Measurements from ENCODE around the gene DLX5.

DLX5 gene

DNA sequence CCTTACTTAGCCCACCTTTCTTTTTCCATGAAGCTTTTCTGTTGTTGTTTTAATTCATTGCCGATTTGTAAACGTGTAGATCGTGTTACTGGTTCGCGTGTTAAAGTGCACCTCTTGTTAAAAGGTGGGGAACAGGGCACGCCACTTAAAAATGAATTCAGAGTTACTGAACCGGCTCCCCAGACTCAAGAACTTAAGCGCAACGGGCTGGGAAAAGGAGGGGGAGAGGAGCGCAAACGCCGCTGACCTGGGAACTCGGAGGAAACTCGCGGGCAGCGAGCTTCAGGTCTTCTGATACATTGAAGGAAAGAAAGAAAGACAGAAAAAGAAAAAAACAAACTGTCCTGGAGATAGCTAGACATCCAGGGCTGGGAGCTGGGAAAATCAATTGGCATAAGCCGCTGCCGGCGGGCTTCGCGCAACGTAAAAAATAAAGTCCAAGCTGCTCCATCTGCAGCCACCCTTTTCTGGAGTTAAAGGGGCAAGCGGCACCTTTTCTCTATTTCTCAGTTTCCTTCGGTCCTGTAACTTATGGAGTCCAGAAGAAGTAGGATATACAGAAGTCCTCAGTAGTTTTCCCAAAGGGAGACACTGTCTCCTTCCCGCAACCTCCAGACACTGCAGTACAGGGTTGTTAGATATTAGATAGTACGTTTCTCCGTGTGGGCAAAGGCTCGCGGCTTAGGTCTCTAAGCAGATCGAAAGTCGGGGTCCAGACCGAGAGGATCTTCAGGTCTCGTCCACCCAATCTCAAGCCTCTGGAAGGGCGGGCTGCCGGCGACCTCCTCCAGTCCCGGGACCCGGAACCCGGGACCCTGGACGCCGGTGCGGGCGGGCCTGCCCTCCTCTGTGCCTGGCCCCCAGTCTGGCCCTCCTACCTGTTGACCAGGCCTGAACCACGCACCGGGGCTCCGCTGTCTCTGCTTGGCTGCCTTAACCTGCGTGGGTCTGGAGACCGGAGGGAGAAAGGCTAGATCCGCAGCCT, 21.1 kb downstream of the DLX5 start:
- H3K36me3 ChIP-seq (ENCODE audit: insufficient read depth, low read length): no peaks in the 10 kb centered on the region
- 2% methylated on average over 49 of the region's 49 CpGs for WGBS
- no peaks in the 10 kb centered on the region for H3K9me3 ChIP-seq (ENCODE audit: insufficient read depth, low read depth, low read length)
- peak overlapping the region; percentile 32; the same call in 1 of the 2 replicates for H3K4me3 ChIP-seq (ENCODE audit: low read length)
- no peak overlapping the region for H3K9ac ChIP-seq (ENCODE audit: low read depth, low read length)
- peaks cover 96% of the 10 kb centered on the region for H3K27me3 ChIP-seq (ENCODE audit: insufficient read depth, low read length)
- peaks cover 46% of the 10 kb centered on the region for H3K4me1 ChIP-seq (ENCODE audit: insufficient read depth, low read length)
- H3K27ac ChIP-seq (ENCODE audit: low read depth, low read length): no peak overlapping the region

DNA sequence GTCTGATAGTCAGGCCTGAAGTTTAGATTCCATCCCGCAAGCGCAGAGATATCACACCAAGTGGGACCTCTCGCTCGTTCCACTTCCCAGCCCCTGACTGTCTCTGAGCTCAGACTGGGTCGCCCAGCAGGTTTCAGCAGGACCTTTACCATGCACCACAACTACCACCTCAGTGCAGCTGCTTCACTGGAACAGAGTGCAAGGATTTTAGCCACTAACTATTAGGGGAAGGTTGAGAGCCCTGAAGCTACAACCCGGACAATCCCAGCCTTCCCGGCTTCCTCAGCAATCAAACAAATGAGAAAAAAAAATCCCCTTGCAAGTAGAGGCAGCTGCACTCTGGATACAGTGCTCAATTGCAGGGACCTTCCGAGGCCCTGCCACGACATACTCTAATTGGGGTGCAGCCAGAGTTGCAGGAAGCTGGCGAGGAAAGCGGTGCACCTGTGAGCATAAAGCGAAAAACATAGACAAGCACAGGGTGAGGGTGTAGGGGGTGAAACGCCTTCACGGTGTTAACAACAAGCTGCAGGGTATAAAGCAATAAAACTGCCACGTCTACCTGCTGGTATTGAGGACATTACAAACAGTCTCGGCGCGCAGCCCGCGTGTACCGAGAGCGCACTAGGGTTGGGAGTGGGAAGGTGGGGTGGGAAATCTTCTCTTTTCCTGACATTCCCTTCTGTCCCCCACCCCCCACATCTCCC, 21.9 kb downstream of the DLX5 start:
- no peaks in the 10 kb centered on the region for H3K9me3 ChIP-seq (ENCODE audit: insufficient read depth, low read depth, low read length)
- peaks cover 49% of the 10 kb centered on the region for H3K4me1 ChIP-seq (ENCODE audit: insufficient read depth, low read length)
- no peaks in the 10 kb centered on the region for H3K36me3 ChIP-seq (ENCODE audit: insufficient read depth, low read length)
- peak overlapping the region; percentile 32; the same call in 1 of the 2 replicates for H3K4me3 ChIP-seq (ENCODE audit: low read length)
- no peak overlapping the region for H3K27ac ChIP-seq (ENCODE audit: low read depth, low read length)
- WGBS: 5% methylated on average over 18 of the region's 22 CpGs
- H3K27me3 ChIP-seq (ENCODE audit: insufficient read depth, low read length): peaks cover 96% of the 10 kb centered on the region
- H3K9ac ChIP-seq (ENCODE audit: low read depth, low read length): no peak overlapping the region

DNA sequence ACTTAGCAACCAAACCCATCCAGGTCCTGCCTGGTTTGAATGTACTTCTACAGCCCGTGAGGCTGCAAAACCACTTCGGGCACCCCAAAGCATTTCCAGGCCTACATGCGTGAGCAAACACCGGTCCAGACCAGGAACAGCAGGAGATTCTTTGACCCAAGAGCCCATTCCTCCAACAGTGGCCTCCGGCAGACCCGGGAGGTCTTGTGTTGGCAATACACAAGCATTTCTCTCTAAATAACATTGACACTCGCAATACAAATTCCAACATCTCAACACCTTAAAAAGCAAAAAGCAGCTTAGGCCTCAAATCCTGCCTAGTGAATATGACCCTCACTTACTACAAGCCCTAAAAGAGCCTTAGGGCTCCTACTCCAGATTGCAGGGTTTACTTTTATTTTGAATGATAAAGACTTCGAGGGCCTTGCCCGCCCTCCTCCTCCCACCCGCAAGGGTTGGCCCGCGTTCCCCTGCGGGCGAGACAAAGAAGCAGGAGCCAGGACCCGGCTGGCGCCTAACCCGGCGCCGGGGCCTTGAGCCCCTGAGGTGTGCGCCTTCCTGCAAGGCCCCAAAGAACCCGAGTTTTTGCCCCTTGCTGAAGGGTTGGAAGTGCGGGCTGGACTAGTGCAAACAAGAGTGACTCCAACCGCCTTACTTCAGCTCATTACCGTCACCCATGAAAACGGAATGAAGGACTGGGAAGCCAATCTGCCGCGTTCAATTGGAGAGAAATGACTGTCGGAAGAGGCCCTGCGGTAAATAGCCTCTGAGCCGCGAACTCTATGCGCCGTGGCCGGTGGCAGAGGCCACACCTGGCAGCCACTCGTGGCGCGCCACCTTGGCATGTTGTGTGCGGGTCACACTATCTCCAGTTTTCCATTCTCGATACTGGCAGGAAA, 22.7 kb downstream of the DLX5 start:
- H3K4me3 ChIP-seq (ENCODE audit: low read length): peak overlapping the region; percentile 32; the same call in 1 of the 2 replicates
- WGBS: 2% methylated on average over 39 of the region's 39 CpGs
- H3K9ac ChIP-seq (ENCODE audit: low read depth, low read length): no peak overlapping the region
- H3K9me3 ChIP-seq (ENCODE audit: insufficient read depth, low read depth, low read length): no peaks in the 10 kb centered on the region
- peaks cover 49% of the 10 kb centered on the region for H3K4me1 ChIP-seq (ENCODE audit: insufficient read depth, low read length)
- H3K27ac ChIP-seq (ENCODE audit: low read depth, low read length): peak overlapping the region; percentile 55; the same call in 1 of the 2 replicates
- H3K36me3 ChIP-seq (ENCODE audit: insufficient read depth, low read length): no peaks in the 10 kb centered on the region
- peaks cover 96% of the 10 kb centered on the region for H3K27me3 ChIP-seq (ENCODE audit: insufficient read depth, low read length)

DNA sequence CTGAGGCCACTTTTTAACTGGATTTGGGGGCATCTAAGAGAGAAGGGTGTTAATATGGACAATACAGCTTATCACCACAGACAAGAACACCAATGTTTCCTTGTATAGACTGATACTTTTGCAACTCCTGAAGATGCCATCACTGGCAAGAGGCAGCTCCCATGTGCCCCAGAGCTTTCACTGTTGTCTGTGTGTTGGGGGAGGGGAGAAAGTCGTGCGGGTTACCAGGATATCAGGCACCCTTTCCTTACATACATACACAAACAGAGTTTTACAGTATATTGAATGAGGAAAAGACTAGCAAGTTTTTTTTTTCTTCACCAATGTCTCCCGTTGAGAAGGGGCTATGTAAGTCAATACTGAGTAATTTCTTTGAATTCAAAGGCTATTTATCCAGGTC, 23.4 kb downstream of the DLX5 start:
- Histone ChIP-seq H3K4me3 (ENCODE audit: low read length) (no peak overlapping the region), H3K36me3 (ENCODE audit: insufficient read depth, low read length) (no peaks in the 10 kb centered on the region), H3K9ac (ENCODE audit: low read depth, low read length) (no peak overlapping the region), H3K4me1 (ENCODE audit: insufficient read depth, low read length) (peaks cover 54% of the 10 kb centered on the region), H3K27ac (ENCODE audit: low read depth, low read length) (peak overlapping the region; percentile 55; the same call in 1 of the 2 replicates), H3K9me3 (ENCODE audit: insufficient read depth, low read depth, low read length) (no peaks in the 10 kb centered on the region), H3K27me3 (ENCODE audit: insufficient read depth, low read length) (peaks cover 96% of the 10 kb centered on the region)
- WGBS: no CpG with 5 or more reads among the region's 3 CpGs

DNA sequence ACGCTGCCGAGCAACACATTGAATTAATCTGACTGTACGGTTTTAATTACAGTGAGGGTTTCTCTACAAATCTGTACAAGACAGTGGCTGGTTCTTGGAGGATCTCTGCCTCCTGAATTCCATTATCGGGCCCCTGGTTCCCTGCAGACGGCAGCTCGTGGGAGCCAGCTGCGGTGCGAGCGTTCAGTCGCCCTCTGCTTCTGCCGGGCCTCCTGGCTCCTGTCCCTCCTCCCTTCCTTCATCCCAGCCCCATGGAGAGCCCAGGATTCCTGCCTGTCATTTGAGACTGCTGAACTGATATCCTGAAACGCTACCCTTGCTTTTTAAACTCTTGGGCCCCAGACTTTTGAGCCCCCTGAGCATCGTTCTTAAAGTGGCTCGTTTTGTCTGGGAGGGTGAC, 25.9 kb downstream of the DLX5 start:
- Histone ChIP-seq H3K4me3 (ENCODE audit: low read length) (no peak overlapping the region), H3K27ac (ENCODE audit: low read depth, low read length) (no peak overlapping the region), H3K4me1 (ENCODE audit: insufficient read depth, low read length) (peaks cover 55% of the 10 kb centered on the region), H3K9ac (ENCODE audit: low read depth, low read length) (no peak overlapping the region), H3K9me3 (ENCODE audit: insufficient read depth, low read depth, low read length) (no peaks in the 10 kb centered on the region), H3K36me3 (ENCODE audit: insufficient read depth, low read length) (no peaks in the 10 kb centered on the region), H3K27me3 (ENCODE audit: insufficient read depth, low read length) (peaks cover 100% of the 10 kb centered on the region)
- WGBS: under 1% methylated on average over 14 of the region's 14 CpGs

DNA sequence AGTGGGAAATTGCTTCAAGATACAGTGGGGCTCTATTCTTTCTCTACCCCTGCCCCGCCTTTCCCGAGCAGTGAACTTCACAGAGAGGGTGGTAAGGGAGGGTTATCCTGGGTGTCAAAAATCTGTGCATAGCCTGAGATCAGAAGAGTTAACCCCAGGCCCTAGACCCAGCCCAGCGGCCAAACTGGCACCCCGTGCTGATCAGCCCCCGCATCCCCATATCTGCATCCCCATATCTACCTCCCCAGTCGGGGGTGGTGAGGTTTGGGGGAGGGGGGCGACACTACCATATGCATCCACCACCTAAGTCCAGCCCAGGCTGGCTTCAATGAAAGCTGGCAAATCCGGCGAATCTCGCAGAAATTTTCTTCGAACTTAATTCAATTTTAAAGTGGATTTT, 26.3 kb downstream of the DLX5 start:
- Histone ChIP-seq H3K9me3 (ENCODE audit: insufficient read depth, low read depth, low read length) (no peaks in the 10 kb centered on the region), H3K4me1 (ENCODE audit: insufficient read depth, low read length) (peaks cover 51% of the 10 kb centered on the region), H3K4me3 (ENCODE audit: low read length) (no peak overlapping the region), H3K27ac (ENCODE audit: low read depth, low read length) (no peak overlapping the region), H3K9ac (ENCODE audit: low read depth, low read length) (no peak overlapping the region), H3K27me3 (ENCODE audit: insufficient read depth, low read length) (peaks cover 100% of the 10 kb centered on the region), H3K36me3 (ENCODE audit: insufficient read depth, low read length) (no peaks in the 10 kb centered on the region)
- 6% methylated on average over 6 of the region's 11 CpGs for WGBS

DNA sequence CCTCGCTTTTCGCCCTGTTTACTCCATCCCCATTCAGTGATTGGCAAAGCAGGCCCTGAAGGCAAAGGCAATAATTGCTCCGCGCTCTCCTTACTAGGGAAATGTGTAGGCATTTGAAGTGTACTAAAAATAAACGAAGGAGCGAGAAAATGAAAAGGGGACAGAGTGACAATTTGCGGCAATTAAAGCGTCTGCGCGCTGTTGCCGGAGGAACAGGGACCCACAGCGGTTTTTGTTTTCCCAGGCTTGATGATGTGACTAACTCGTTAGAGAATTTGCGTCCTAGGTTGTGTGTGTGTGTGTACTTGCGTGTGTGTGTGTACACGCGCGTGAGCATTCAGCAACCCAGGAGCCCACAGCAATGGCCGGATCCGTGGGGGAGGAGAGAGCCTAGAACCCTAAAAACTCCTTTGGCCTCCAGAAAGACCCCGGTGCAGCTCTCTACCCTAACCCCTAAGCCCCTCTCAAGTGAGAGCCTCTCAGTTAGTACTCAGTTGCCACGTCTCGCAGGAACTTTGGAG, 27.1 kb downstream of the DLX5 start:
- Histone ChIP-seq H3K4me1 (ENCODE audit: insufficient read depth, low read length) (peaks cover 51% of the 10 kb centered on the region), H3K9ac (ENCODE audit: low read depth, low read length) (no peak overlapping the region), H3K27me3 (ENCODE audit: insufficient read depth, low read length) (peaks cover 100% of the 10 kb centered on the region), H3K4me3 (ENCODE audit: low read length) (no peak overlapping the region), H3K36me3 (ENCODE audit: insufficient read depth, low read length) (no peaks in the 10 kb centered on the region), H3K9me3 (ENCODE audit: insufficient read depth, low read depth, low read length) (no peaks in the 10 kb centered on the region), H3K27ac (ENCODE audit: low read depth, low read length) (no peak overlapping the region)
- 4% methylated on average over 23 of the region's 23 CpGs for WGBS

DNA sequence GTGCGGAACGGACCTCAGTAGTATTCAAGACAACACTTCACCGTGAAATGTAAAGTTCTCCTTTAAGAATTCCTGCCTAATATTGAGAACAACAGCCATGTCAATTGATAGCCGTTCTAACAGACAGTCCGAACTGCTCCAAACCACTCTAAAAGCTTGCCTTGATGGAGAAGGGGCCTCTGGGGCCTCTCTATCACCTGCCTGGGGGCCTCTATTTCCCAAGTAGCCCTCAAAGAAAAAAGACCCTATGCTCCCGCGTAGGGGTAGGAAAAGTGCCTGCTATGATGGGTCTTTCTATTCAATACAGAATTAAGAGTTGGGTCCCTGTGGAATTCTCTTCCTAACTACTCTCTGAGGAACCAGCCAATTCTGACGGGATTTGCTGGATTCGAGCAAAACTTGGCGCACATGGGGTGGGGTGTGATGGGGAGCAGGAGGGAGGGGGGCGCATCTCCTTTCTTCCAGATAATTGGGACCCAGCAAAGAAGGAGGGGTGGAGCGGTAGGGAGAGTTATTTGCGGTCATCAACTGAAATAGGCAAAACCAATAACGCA, 27.6 kb downstream of the DLX5 start:
- no peaks in the 10 kb centered on the region for H3K9me3 ChIP-seq (ENCODE audit: insufficient read depth, low read depth, low read length)
- no peak overlapping the region for H3K9ac ChIP-seq (ENCODE audit: low read depth, low read length)
- 5% methylated on average over 11 of the region's 14 CpGs for WGBS
- H3K4me1 ChIP-seq (ENCODE audit: insufficient read depth, low read length): peaks cover 51% of the 10 kb centered on the region
- no peaks in the 10 kb centered on the region for H3K36me3 ChIP-seq (ENCODE audit: insufficient read depth, low read length)
- peaks cover 100% of the 10 kb centered on the region for H3K27me3 ChIP-seq (ENCODE audit: insufficient read depth, low read length)
- no peak overlapping the region for H3K27ac ChIP-seq (ENCODE audit: low read depth, low read length)
- no peak overlapping the region for H3K4me3 ChIP-seq (ENCODE audit: low read length)

DNA sequence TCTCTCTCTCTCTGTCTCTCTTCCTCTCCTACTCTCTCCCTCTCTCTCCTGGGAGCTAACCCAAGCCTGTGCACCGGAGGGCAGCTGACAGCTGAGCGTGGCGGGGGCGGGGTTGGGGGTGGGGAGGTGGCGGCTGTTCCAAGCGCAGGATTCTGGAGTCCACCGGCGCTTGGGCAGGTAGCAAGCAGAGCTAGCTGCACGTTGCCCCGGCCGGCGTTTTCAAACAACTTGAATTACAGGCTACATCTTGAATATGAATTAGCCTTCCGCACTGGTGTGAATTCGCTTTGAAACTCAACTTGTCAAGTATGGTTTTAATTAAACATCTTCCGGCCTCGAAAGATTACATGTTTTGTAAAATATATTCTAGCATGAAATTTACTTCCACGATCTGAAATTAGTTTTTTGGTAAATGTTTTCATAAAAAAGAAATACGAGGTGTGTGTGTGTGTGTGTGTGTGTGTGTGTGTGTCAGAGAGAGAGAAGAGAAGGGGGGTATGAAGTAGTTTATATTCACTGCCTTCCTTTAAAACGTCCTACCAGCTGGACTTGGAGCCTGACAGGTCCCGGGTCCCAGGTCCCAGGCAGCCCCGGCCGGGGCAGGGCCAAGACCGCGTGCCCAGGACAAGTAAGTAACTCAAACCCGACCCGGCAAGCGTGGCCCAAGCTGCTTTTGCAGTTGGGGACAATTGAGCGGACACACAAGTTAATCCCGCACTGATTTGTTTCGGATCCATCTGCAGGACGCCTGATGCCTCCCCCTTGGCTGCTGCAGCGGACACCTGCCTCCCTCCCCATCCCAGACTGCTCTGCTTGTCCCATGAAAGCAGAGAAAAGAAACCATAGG, 28.3 kb downstream of the DLX5 start:
- H3K36me3 ChIP-seq (ENCODE audit: insufficient read depth, low read length): no peaks in the 10 kb centered on the region
- peaks cover 100% of the 10 kb centered on the region for H3K27me3 ChIP-seq (ENCODE audit: insufficient read depth, low read length)
- H3K27ac ChIP-seq (ENCODE audit: low read depth, low read length): no peak overlapping the region
- 2% methylated on average over 26 of the region's 32 CpGs for WGBS
- H3K4me3 ChIP-seq (ENCODE audit: low read length): peak overlapping the region; percentile 24; the same call in 1 of the 2 replicates
- H3K9ac ChIP-seq (ENCODE audit: low read depth, low read length): no peak overlapping the region
- H3K4me1 ChIP-seq (ENCODE audit: insufficient read depth, low read length): peaks cover 53% of the 10 kb centered on the region
- H3K9me3 ChIP-seq (ENCODE audit: insufficient read depth, low read depth, low read length): no peaks in the 10 kb centered on the region

All from HUES64 (cell line).